ENCODE measurements around the gene ZNF385B.
"Not testable (repeated sequence)": the region's sequence is repeated elsewhere in the genome, so short reads cannot be mapped to it uniquely, and the experiment has no call there.

The ZNF385B gene

GRCh38 chr2:179893616-179894015 is 32.2 kb upstream of the ZNF385B start:
- H3K4me3 ChIP-seq (ENCODE audit: low read depth, low read length) = no peak overlapping the region

GRCh38 chr2:179891237-179891636 is 29.8 kb upstream of the ZNF385B start:
- H3K4me3 ChIP-seq (ENCODE audit: low read depth, low read length) = no peak overlapping the region
- TF ChIP-seq CTCF (IDR thresholded peaks at IDR 0.05; ENCODE audit: borderline replicate concordance, insufficient read depth, low read depth, low read length) = no peak

More at GRCh38 chr2:179893616-179894015, 32.2 kb upstream of the ZNF385B start:
- TF ChIP-seq CTCF (IDR thresholded peaks at IDR 0.05; ENCODE audit: borderline replicate concordance, insufficient read depth, low read depth, low read length) = no peak

GRCh38 chr2:179890666-179891065 is 29.3 kb upstream of the ZNF385B start:
- H3K4me3 ChIP-seq (ENCODE audit: low read depth, low read length) = no peak overlapping the region
- TF ChIP-seq CTCF (IDR thresholded peaks at IDR 0.05; ENCODE audit: borderline replicate concordance, insufficient read depth, low read depth, low read length) = no peak

GRCh38 chr2:179888642-179889041 is 27.2 kb upstream of the ZNF385B start:
- not testable (repeated sequence) for H3K4me3 ChIP-seq (ENCODE audit: low read depth, low read length)

GRCh38 chr2:179884193-179884592 is 22.8 kb upstream of the ZNF385B start:
- TF ChIP-seq CTCF (IDR thresholded peaks at IDR 0.05; ENCODE audit: borderline replicate concordance, insufficient read depth, low read depth, low read length) = no peak

GRCh38 chr2:179882851-179883806 is 21.7 kb upstream of the ZNF385B start:
- TF ChIP-seq CTCF (IDR thresholded peaks at IDR 0.05; ENCODE audit: borderline replicate concordance, insufficient read depth, low read depth, low read length) = no peak
- no peak overlapping the region for H3K4me3 ChIP-seq (ENCODE audit: low read depth, low read length)

More at GRCh38 chr2:179884193-179884592, 22.8 kb upstream of the ZNF385B start:
- no peak overlapping the region for H3K4me3 ChIP-seq (ENCODE audit: low read depth, low read length)

GRCh38 chr2:179877601-179878364 is 16.4 kb upstream of the ZNF385B start:
- no peak overlapping the region for H3K4me3 ChIP-seq (ENCODE audit: low read depth, low read length)
- TF ChIP-seq CTCF (IDR thresholded peaks at IDR 0.05; ENCODE audit: borderline replicate concordance, insufficient read depth, low read depth, low read length) = no peak
